K562 (cell line): Measurements from ENCODE around the gene THSD8. TPM values are rescaled to one million over a fixed set of nuclear protein-coding genes. Genes with fewer than 3 reads are reported as not detected.

ENCODE experiments used
- ATF4 ChIP-seq: fragments of 450-650 bp; formaldehyde crosslinking; IDR thresholded peaks from 2 replicates; pipeline ENCODE4 v1.4.0; 2022; ENCODE audit warnings: mild to moderate bottlenecking, moderate library complexity
- BRCA1 ChIP-seq, 2 experiments: fragments of 450-650 bp in 1 of 2; sonication (generic) in 1 of 2; formaldehyde crosslinking in 1 of 2; IDR thresholded peaks; 2 replicates each; pipeline versions ENCODE4 v1.5.0 to v1.6.1; 2017 to 2020; ENCODE audit warnings: mild to moderate bottlenecking in 1 of 2, missing genetic modification reagents in 1 of 2
- CTCF ChIP-seq, 3 experiments: IDR thresholded peaks in 2 of 3; conservative IDR thresholded peaks in 1 of 3; 2 replicates each; pipeline ENCODE4 v1.5.1; 2011 to 2012; ENCODE audit warnings: low read length in 3 of 3, mild to moderate bottlenecking in 3 of 3, control low read depth in 2 of 3, improper control_type of control experiment in 1 of 3, inconsistent platforms in 1 of 3, low read depth in 1 of 3, mixed read lengths in 1 of 3, moderate library complexity in 1 of 3; ENCODE audit not compliant: insufficient read depth in 2 of 3
- GTF2A2 ChIP-seq: IDR thresholded peaks from 2 replicates; pipeline ENCODE4 v1.6.1; 2016; ENCODE audit warnings: mild to moderate bottlenecking, missing genetic modification characterization, missing compliant biosample characterization
- ID3 ChIP-seq, 2 experiments: fragments of 250-450 bp in 1 of 2; fragments of 450-650 bp in 1 of 2; sonication (Bioruptor Pico) in 1 of 2; IDR thresholded peaks; 2 replicates each; pipeline versions ENCODE4 v1.6.1 to v1.8.0; 2016 to 2021; ENCODE audit warnings: mild to moderate bottlenecking in 2 of 2, moderate library complexity in 2 of 2, missing compliant biosample characterization in 1 of 2, missing genetic modification characterization in 1 of 2
- JUNB ChIP-seq: fragments of 450-650 bp; formaldehyde crosslinking; conservative IDR thresholded peaks from 2 replicates; pipeline ENCODE4 v1.4.0; 2020; ENCODE audit warnings: mild to moderate bottlenecking
- MEIS2 ChIP-seq: fragments of 450-650 bp; IDR thresholded peaks from 2 replicates; pipeline ENCODE4 v1.6.1; 2014; ENCODE audit warnings: mild to moderate bottlenecking; ENCODE audit not compliant: partially characterized antibody
- RBBP5 ChIP-seq: fragments of 200-600 bp; sonication (generic); IDR thresholded peaks from 2 replicates; pipeline ENCODE4 v1.6.1; 2012; ENCODE audit warnings: borderline replicate concordance, mild to moderate bottlenecking, low read length, control low read depth, inconsistent platforms; ENCODE audit not compliant: insufficient read depth, poor library complexity, severe bottlenecking
- SMAD4 ChIP-seq: fragments of 250-450 bp; sonication (Bioruptor Pico); conservative IDR thresholded peaks from 2 replicates; pipeline ENCODE4 v1.8.0; 2021; ENCODE audit warnings: inconsistent platforms, mild to moderate bottlenecking, moderate library complexity
- SNRNP70 ChIP-seq: fragments of 200-400 bp; formaldehyde crosslinking; optimal IDR thresholded peaks from 2 replicates; pipeline ENCODE3; 2017; ENCODE audit warnings: low read depth, low read length
- SP1 ChIP-seq: sonication (generic); formaldehyde crosslinking; IDR thresholded peaks from 2 replicates; pipeline ENCODE4 v1.8.1; 2022; ENCODE audit warnings: mild to moderate bottlenecking, missing genetic modification reagents
- ZKSCAN1 ChIP-seq: fragments of 150-350 bp; IDR thresholded peaks from 2 replicates; pipeline ENCODE4 v1.6.1; 2016; ENCODE audit warnings: low read depth, low read length
- ZNF444 ChIP-seq: fragments of 250-450 bp; sonication (Bioruptor Pico); IDR thresholded peaks from 2 replicates; pipeline ENCODE4 v1.4.0; 2020; ENCODE audit warnings: mild to moderate bottlenecking, moderate library complexity
- ZNF551 ChIP-seq: fragments of 250-450 bp; sonication (Bioruptor Pico); IDR thresholded peaks from 2 replicates; pipeline ENCODE4 v1.5.0; 2021; ENCODE audit warnings: mild to moderate bottlenecking, moderate library complexity
- ZNF583 ChIP-seq: fragments of 250-450 bp; sonication (Bioruptor Pico); IDR thresholded peaks from 2 replicates; pipeline ENCODE4 v1.4.0; 2020
- ZNF592 ChIP-seq: fragments of 450-650 bp; IDR thresholded peaks from 2 replicates; pipeline ENCODE4 v1.6.1; 2017; ENCODE audit warnings: antibody characterized with exemption, mild to moderate bottlenecking
- polyA plus RNA-seq, 8 experiments: library from polyadenylated mRNA; depleted of rRNA in 4 of 8; stranded (reverse) in 5 of 8; unstranded in 3 of 8; fragments of >200 nt; fragmentation: Nextera tagmentation in 2 of 8; fragmentation: Illumina TruSeq in 1 of 8; extraction: Ambion mirVana in 2 of 8; extraction: Trizol in 1 of 8; gene quantifications; 2 replicates each; pipeline versions ENCODE4 v1.2.1 to v1.2.3, GENCODE V29; 2011 to 2014; ENCODE audit warnings: inconsistent platforms in 1 of 8, missing spikeins in 1 of 8
- total RNA-seq, 7 experiments: library from RNA; depleted of rRNA in 6 of 7; stranded (reverse); fragments of >200 nt in 6 of 7; fragmentation: Illumina TruSeq in 2 of 7; extraction: Trizol in 2 of 7; gene quantifications; 2 replicates each; pipeline versions ENCODE4 v1.2.1 to v1.2.3, GENCODE V29; 2011 to 2021; ENCODE audit warnings: low replicate concordance in 1 of 7
- TF ChIP-seq, protein P1 (sequence below): IDR thresholded peaks from 2 replicates; pipeline ENCODE4 v1.6.1; 2012; ENCODE audit warnings: low read depth, low read length, improper control_type of control experiment, borderline replicate concordance

The THSD8 gene
- total and polyA plus RNA-seq, 9 of the 15 experiments (the other 6 are each of a cell fraction or from before 2014, with no cell fraction given): 8.4 to 42.4 (median 19.9) TPM; not detected in 2

DNA sequence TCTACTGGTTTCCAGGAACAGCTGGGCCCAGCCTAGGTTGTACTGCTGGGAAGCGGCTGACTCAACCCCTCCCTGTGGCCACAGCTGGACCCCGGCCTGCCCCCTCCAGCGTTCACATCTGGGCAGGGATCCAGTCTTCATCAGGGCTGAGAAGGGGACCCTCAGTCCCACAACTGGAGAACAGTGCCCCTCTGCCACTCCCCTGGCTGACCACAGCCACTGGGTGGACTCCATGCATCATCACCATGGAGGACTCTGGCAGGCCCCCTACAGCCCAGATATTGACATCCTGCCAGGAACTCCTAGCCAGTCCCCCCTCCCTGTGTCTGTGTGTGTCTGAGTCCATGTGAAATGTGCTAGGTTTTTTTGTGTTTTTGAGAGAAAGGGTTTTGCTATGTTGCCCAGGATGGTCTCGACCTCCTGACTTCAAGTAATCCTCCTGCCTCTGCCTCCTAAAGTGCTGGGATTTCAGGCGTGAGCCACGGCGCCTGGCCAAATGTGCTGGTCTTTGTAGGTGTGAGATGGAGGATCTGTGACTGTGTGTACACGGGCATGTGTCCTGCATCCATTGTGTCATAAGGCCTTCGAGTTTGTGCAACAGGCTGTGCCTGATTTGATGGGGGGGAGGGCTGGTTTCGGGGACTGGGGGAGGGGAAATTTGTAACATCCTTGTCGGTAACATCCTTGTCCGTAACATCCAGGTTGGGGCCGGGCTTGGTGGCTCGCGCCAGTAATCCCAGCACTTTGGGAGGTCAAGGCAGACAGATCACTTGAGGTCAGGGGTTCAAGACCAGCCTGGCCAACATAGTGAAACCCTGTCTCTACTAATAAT lies 22.5 kb upstream of the THSD8 start (continued):
- TF ChIP-seq ZNF592: peak; percentile 39; the same call in 1 of the 2 replicates
- TF ChIP-seq ZNF551 (CRISPR knock-in tag): no peak
- no peak for TF ChIP-seq JUNB (CRISPR knock-in tag)
- TF ChIP-seq RBBP5: no peak
- peak; percentile 33 to 58 (median 40); a peak in 4 of 6 replicates for TF ChIP-seq CTCF (IDR thresholded peaks at IDR 0.05 in 2 of 3, conservative IDR thresholded peaks at IDR 0.05 in 1 of 3; ENCODE audit: insufficient read depth in 2 of 3, low read depth in 1 of 3, low read length in 3 of 3)
- no peak for TF ChIP-seq ZKSCAN1
- TF ChIP-seq ZNF583 (CRISPR knock-in tag): no peak
- no peak for TF ChIP-seq SNRNP70
- TF ChIP-seq, protein P1, sequence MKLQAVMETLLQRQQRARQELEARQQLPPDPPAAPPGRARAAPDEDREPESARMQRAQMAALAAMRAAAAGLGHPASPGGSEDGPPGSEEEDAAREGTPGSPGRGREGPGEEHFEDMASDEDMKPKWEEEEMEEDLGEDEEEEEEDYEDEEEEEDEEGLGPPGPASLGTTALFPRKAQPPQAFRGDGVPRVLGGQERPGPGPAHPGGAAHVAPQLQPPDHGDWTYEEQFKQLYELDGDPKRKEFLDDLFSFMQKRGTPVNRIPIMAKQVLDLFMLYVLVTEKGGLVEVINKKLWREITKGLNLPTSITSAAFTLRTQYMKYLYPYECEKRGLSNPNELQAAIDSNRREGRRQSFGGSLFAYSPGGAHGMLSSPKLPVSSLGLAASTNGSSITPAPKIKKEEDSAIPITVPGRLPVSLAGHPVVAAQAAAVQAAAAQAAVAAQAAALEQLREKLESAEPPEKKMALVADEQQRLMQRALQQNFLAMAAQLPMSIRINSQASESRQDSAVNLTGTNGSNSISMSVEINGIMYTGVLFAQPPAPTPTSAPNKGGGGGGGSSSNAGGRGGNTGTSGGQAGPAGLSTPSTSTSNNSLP: no peak
- TF ChIP-seq ID3 (CRISPR knock-in tag; IDR thresholded peaks at IDR 0.05): no peak
- 0 out of 2 replicates have a peak, but pooled peaks have one; percentile 26 for TF ChIP-seq ID3 (tag; IDR thresholded peaks at IDR 0.05)
- no peak for TF ChIP-seq GTF2A2 (tag)
- TF ChIP-seq SP1 (CRISPR knock-in tag): no peak
- TF ChIP-seq MEIS2: no peak
- peak; percentile 58 for TF ChIP-seq SMAD4
- 0 out of 2 replicates have a peak, but pooled peaks have one; percentile 46 for TF ChIP-seq ATF4 (CRISPR knock-in tag)
- no peak for TF ChIP-seq ZNF444 (CRISPR knock-in tag)
- TF ChIP-seq BRCA1 (IDR thresholded peaks at IDR 0.05): no peak
- no peak for TF ChIP-seq BRCA1 (CRISPR knock-in tag; IDR thresholded peaks at IDR 0.05)
